Activated CD4-positive, alpha-beta T cell treated with anti-CD3 and anti-CD28 coated beads, Interleukin-2, amount 50 U/mL, for 24 hours (primary cell): Measurements from ENCODE around the gene AJAP1.

Experiments
- DNase-seq, 2 donors: peaks; one replicate each; pipeline ENCODE4 v3.0.0-alpha.2; 2020; ENCODE audit warnings: low read depth in 1 of 2, low spot score in 1 of 2

The AJAP1 gene

DNA sequence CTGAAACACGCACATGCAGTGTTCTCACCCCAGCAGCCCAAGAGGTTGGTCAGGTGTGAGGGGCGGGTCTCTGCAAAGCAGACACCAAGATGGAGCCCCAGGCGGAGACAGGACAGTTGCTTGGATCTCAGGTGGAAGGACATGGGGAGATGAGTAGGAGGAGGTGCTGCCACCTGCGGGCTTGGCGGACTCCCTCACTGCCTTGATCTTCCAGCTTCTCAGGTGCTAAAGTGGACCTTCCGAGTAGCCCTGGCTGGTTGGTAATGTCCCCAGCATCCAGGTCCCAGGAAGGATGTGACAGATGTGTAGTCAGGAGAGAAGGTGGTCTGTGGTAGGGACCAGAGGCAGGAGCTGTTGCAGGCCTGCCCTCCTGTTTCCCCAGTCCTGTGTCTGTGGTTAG, 114.1 kb downstream of the AJAP1 start:
- DNase-seq: no peak

DNA sequence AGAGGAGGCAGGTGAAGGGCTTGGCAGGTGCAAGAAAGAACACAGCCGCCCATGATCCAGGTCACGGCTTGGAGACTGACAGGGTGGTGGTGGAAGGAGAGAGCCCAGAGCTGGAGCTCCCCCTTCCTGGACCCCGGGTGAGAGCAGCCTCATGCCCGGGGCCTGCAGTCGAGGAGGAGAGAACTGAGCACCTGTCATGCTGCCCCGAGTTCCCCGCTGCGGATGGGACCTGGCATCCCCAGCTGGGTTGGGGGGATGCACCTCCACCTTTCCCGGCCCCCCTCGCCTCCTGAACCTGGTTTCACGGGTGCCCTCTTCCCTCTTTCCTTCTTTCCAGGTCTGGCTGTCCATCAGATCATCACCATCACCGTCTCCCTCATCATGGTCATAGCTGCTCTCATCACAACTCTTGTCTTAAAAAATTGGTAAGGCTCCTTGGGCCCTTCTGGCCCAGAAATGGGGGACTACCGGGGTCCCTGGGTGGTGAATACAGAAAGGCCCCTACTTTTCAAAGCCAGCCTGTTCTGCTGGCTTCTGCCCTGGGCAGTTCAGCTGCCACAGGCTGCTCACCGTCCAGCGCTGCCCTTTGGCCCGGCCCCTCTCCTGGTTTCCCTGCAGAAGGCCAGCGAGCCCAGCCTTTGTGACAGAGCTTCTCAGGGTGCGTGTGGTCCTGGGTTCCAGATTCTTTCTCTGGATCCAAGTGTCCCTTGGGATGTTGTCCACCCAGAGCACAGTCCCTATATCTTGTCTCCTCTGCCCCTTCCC, 115.3 kb downstream of the AJAP1 start:
- no peak for DNase-seq

DNA sequence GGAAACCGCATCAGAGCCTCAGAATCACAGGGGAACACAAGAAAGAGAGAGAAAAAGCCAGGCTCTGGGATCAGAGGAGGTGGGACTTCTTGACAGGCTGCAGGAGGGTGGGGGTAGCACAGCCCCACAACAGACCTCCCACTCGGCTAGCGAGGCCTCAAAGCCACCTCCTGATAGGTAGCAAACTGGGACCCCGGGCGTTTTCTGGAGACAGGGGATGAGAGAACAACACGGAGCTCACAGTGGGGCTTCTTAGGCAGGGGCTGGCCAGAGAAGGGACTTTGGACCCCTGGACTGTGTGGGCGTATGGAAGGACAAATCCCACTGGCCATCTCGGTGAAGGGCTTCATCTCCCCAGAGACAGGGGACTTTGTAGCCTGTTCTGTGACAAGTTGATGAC, 116.3 kb downstream of the AJAP1 start:
- DNase-seq: no peak

DNA sequence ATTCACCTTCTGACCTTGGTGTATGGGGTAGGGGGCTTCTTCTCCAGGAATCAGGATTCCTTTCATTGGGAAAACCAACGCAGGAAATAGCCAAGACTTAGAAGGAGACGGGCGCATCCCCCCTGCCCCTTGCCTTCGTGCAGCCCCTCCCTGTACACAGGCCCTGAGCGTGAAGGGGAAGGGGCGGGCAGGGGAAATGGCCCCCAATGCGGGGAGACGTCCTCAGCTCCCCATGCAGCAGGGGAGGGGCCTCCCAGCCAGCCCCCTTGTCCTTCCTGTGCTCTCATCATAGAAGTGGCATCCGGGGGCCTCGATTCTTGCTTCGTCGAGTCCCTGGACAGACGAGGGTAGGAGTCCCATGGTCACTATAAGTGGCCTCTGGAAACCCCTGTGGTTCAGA, 116.9 kb downstream of the AJAP1 start:
- DNase-seq: no peak

DNA sequence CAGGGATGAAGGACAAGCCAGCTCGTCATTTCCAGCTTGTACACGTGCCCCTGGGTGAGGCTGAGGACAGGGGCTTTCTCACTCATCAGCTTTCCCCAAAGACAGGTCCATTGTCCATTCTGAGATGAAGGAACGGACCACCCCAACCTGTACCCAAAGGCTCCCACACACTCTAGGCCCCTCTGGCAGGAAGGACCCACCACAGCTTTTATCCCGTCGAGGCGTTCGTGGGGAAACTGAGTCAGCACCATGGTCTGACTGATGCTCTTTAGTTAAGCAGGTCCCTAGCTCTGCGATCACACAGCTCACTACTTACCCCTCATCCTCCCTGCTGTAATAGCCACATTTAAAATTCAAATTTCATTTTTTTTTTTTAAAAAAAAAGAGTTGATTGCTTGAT, 117.3 kb downstream of the AJAP1 start:
- no peak for DNase-seq

DNA sequence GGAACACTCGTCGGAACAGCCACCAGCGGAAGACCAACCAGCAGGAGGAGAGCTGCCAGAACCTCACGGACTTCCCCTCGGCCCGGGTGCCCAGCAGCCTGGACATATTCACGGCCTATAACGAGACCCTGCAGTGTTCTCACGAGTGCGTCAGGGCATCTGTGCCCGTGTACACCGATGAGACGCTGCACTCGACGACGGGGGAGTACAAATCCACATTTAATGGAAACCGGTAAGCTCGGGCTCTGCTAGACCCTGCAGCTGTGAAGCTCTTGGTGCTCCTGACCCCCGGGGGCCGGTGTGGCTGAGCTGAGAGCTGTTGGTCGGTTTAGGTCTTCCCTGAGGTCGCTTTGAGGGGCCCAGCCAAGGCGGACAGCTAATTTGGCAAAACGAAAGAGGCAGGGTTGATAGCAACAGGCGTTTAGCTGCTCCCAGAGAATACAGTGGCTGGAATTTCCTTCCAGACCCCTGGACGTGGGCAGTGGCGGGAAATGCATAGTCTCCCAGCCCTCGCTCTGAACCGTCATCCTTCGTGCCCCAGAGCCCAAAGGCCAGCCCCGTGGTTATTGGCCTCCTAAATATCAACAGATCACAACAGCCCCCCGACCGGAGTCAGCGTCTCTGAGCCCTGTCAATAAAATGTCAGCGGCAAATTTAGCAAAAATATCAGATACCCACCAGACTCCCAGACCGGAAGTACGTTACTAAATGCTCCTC, 118.0 kb downstream of the AJAP1 start:
- no peak for DNase-seq

DNA sequence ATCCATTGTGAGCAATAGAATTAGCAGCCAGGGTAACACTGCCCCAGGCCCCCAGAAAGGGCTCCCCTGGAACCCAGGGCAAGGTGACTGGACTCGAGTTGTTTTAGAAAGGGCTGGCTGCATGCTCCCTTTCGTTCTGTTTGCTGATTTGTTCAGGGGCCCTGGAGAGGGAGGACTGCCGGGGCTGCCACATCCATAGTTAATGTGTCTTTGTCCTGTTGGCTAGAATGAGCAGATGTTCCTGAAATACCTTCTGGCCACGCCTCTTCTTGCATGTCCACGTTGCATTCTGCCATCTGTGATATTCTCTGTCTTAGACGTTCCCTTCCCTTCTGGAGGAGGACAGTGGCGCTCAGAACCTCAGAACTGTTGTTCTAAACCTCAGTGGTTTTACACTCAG, 118.8 kb downstream of the AJAP1 start:
- DNase-seq: no peak

DNA sequence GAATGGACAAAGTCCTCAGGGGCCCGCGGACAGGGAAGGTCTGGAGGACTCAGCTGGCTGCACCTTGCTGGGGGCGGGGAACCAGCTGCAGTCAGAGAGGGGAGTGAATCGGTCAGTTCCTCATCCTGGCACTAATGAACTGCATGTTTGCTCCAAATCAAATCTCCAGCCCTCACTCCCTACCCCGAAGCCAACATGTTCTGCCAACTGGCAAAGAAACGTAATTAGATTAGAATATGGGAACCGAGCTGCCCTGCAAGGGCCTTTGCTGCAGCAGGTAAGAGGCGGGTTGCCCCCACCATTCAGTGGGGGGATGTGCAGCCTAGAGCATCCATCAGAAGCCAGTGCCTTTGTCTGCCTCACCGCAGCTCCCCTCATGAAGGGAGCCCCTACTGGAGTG, 121.1 kb downstream of the AJAP1 start:
- DNase-seq: no peak

DNA sequence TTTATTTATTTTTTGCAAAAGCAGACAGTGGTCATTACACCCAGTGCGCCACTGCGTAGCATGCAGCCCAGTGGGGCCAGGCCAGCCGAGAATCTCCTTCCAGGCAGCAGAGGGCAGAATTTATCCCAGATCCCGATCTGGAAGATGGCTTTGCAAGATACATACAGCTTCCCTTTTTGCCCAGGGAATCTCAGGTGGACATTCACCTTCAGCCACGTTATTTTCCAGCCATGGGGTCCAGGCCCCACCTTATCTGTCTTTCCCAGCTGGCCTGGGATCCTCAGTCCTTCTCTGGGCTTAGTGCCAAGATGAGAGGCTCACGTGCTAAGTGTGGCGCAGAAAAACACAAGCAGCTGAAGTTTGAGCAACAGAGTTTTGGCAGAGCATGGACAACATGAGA, 123.6 kb downstream of the AJAP1 start:
- DNase-seq: no peak

DNA sequence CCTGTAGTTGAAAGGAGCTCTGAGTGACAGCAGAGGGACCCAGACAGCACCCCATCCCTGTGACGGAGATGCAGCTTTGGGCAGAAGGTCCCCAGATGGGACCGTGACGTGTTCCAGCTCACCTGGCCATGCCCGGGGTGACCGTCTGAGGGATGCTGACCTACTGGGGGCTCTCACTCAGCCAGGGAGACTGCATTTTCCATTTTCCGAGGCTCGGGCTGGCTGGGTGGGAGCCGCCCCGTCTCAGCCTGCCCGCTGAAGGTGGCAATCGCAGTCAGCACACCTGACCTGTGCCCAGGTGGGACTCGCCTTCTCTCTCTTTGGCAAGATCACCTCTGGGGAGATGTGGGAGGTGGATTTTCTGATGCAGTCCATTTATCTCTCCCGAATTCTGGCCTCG, 127.2 kb downstream of the AJAP1 start:
- DNase-seq: no peak

DNA sequence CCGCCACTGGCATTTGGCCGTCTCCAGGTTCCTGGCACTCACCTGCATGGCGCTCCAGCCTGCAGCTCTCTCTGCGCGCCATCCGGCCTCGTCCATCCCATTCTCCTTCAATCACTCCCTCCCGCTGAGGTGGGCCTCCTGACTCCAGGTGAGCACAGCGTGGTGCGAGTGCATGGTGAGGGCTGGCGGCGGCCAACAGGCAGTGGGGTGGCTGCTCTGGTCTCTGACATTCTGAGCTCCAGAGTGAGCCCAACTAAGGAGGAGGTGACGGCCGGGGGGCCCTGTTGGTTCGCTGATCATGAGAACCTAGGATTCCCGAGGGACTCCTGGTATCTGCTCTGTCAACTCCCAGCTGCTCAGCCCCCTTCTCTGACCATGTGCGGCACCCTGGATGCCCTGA, 130.4 kb downstream of the AJAP1 start:
- DNase-seq: no peak

DNA sequence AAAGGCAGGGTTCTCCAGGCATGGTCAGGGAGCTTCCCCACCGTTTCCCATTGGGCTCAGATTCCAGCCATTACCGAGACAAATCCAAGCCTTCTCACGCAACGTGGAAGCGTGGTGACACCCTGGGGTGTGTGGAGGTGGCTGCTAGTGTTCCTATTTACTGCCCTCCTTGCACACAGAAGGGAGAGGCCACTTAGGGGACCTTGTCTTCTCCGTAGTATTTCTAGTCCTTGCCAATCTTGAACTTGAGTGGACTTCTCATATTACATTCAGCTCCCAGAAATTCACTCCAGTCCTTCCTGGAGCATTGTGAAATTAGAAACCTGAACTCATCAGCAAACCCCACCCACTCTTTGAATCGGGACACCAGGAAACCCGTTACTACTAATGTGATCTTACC, 131.6 kb downstream of the AJAP1 start:
- DNase-seq: no peak

DNA sequence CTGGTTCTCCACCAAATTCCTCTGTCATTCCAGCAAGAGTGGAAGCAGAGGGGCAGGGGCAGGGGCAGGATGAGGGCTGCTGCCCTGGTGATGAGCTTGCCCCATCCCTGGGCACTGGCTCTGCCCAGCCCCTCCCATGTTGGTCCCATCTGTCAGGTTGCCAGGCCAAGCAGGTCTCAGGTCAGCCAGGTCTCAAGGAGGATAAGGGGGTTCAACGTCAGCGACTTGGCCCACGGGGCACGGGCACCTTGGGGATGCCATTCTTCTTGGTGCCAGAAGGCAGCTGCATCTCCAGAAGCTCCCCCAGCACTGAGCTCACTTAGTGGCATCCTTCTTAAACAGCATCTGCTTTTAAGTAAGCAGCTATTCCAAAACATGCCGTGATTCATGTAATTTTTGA, 133.1 kb downstream of the AJAP1 start:
- DNase-seq: no peak

DNA sequence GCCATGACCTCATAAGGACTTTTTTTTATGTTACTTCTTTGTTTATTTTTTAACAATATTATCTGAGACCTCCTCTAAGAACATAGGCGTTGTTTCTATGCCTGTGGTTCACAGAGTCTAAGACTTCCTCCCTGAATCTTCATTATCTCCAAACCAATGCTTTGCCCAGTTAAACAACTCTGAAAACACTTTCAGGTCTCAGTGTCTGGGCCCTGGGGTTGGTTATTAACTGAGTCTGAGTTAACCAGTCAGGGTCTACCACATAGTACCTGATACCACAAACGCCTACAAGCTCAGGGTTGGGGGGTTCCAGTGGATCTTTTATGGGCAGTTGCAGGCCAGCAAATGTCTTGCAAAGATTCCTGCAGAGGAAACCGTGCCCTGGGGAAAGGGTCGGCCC, 138.2 kb downstream of the AJAP1 start:
- DNase-seq: no peak

DNA sequence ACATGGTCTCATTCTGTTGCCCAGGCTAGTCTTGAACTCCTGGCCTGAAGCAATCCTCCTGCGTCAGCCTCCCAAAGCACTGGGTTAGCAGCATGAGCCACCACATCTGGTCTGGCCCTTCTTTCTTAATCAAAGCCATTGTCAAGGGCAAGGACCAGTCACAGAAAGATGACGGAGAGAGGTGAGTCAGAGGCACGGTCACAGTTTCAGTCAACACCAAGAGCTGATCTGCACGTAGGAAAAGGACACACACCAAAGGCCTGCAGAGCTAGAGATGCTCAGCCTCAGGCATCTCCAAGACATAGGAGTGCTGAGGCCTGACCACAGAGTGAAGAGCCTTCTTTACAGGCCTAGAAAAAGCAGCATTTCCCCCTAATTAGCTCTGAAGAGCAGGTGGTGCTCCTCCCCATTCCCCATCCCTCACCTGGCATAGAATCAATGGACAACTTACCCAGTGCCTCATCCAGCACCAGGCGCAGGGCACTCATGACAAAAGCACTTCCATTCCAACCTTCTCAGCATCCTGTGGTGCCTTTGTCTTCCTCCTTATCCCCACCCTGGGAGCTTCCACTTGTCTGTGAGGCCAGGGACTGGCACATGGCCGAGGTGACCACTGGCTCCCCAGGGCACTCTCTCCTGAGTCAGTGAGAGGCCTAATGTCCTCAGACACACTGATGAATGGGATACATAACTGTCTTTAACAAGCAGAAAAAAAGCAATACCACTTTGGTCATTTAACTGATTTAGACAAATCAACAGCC, 139.8 kb downstream of the AJAP1 start:
- no peak for DNase-seq

DNA sequence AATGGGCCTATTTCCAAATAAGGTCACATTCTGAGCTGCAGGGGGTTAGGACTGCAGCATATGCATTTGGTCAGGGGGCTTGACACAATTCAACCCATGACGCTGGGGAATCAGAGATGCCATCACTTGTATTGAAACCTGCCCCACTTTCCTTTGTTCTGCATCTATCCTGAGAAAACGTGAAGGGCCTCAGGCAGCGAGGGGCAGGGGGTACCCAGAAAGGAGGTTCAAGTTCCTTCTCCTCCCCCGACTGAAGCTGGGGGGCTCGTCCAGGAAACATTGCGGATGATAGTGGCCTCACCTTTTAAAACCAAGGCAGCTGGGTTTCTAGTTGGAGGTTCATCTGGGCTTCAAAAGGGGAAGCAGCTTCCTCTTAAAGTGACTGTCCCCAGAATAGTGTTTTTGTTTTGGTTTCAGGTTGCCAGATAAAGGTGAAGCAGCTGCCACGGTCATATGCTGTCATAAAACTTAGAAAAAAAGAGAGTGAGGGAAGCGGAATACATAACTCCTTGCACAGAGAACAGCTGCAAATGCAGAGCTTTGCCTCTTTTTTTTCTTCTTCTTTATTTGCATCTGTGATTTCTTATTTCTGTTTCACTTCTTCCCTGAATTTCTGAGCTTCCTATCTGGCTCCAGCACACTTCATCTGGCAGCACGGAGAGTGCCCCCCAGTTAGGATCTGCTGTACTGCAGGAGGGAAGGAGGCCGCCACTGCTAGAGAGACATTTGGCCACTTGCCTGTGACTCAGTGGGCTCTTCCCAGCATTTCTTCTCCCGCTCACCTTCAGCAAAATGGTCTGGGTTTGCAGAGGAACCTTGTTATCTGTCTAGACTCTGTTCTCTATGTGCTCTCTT, 142.0 kb downstream of the AJAP1 start:
- no peak for DNase-seq

DNA sequence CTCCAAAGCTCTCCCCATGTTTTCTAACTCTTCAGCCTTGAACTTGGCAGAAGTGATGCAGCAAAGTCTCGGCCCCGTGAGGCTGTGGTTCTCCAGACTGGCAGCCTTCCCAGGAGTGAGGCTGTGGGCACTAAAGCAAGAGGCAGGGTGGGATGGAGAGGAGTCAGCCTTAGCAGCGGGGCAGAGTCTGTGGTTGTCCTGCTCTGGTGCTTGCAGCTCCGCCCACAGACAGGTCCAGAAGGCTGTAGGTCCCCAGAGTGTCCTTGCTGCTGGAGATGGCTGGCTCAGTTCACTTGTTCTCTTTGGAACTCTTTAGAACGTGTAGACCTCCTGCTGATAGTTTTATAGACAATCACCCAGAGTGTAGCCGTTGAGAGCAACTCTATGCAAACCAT, 142.6 kb downstream of the AJAP1 start:
- no peak for DNase-seq

DNA sequence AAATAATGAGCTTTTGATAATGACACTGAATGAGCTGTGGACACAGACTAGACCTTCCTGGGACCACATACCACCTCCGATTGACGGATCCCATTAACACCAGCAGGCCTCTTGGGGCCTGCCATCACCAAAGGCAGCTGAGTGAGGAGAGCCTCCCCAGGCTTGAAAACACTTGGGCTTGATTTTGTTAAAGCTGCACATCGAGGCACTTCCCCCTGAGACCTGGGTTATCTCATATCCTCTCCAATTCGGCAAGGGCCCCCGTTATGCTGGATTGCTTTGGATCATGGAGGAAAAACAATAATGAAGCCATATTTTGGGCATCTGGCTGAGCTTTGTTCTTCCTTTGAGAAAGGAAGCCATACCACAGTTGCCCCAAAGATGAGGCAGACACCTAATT, 143.0 kb downstream of the AJAP1 start:
- DNase-seq: no peak

DNA sequence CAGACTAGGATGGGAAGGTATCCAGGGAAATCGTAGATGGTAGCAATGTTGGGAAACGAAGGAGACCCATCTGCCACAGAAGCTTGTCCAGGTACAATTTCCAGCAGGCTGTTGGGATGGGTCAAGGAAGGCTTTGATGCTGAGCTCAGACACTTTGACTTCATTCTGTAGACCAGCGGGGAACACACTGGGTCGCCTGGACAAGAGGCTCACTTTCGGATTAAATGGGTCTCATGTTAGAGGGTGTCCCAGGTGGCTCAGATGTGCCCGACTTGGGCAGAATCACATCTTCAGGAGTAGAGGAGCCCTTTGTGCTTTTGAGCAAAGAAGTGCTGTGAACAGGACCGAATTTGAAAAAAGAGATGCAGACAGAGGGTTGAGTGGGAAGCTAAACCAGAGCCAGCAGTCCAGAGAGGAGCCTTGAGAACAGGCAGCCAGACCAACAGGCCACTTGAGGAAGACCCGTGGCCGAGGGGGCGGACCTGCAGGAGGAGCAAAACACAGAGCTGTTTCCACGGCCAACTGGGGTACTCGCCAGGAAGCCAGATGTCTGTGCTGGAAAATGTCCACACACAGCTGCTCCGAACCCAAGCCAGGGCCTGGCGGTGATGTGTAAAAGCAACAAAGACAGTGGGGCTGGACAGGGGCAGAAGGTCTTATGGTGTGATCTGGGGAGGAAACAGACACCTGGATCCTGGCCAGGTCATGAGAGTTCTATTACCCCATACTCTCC, 146.9 kb downstream of the AJAP1 start:
- no peak for DNase-seq

DNA sequence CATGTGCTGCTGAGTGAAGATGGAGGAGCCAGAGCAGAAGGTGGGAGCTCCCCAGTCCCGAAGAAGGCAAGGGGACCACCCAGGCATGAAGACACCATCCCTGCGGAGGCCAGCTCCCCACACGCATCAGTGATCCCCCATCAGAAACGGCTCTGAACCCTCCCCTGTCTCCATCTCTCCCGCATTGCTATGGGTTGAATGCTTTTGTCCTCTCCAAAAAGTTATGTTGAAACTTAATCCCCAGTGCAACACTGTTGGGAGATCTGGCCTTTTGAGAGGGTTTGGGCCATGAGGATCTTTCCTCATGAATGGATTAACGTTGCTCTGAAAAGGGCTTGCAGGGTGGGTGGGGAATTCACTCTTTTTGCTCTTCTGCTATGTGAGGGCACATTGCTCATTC, 147.6 kb downstream of the AJAP1 start:
- no peak for DNase-seq

DNA sequence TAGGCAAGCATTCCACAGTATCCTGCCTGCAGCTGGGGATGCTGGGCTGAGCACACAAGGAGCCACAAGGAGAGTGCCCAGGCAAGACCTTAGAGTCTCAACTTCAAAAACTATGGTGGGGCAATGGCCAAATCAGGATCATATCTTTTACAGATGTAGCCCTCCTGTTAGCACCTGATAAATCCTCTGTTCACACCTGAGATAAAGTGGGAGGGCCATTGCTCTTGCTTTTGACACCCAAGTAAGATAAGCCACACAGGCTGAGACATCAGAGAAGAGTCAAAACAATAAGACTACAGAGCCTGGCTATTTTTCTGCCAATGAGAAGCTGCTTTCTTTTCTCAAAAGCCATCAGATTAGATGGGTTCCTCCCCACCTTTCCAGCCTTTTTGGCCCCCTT, 148.9 kb downstream of the AJAP1 start:
- no peak for DNase-seq
